ENCODE results near the gene NFKBIE. TPM values are rescaled to one million over a fixed set of nuclear protein-coding genes. Genes with fewer than 3 reads are reported as not detected.
A peak's percentile ranks its signal among the peaks of the same experiment; 100 is the strongest.

NFKBIE gene
- total RNA-seq, 1 experiment from 2014 or later: 6.0 TPM

DNA sequence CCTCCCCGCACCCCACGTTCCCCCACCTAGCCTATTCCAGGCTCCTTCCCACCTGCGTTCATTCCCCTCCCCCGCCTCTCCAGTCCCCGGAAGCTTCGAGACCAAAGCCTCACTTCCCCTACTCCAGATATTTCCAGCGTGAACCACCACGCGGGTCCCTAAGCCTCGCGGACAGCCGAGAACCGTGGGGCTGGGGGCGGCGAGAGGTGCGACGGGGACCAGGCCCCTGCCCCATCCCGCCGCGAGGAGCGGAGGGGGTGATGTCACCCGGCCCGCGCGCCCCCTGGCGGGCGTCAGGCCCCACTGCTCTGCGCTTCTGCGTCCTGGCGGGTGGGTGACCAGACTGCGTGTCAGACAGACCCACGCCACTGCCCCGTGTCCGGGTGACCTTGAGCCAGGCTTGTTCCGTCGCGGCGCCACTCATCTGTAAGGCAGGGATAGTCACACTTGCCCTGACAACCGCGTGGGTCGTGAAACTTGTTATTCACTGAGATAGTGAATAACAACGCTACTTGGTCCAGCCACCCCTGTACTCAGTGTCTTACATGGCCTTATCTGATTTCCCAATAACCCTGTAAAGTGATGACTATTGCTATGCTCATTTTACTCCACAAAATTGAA is 27.4 kb downstream of the NFKBIE start:
- Mint-ChIP-seq H3K9me3 (ENCODE audit: unreplicated experiment) (no peaks in the 10 kb centered on the region), H3K36me3 (ENCODE audit: insufficient read depth, unreplicated experiment) (peaks cover 7% of the 10 kb centered on the region), H3K27me3 (ENCODE audit: insufficient read depth, unreplicated experiment) (no peaks in the 10 kb centered on the region), H3K4me1 (ENCODE audit: insufficient read depth, unreplicated experiment) (peaks cover 22% of the 10 kb centered on the region), H3K27ac (ENCODE audit: low read depth, unreplicated experiment) (peak overlapping the region; percentile 85), H3K4me3 (ENCODE audit: unreplicated experiment) (peak overlapping the region; percentile 86)
- peak; percentile 69 for DNase-seq (ENCODE audit: unreplicated experiment)
- ChIA-PET CTCF (interaction anchor here (0.7 to 3.7 kb wide), 21 partner anchors 9 to 762 kb away, joined by 3 to 16 read pairs (median 4); partner anchors contain the start of genes HSP90AB1, MYMX, SLC29A1 and SLC35B2), POLR2A (interaction anchor here (0.6 to 5.2 kb wide), 14 partner anchors 9 to 447 kb away, joined by 3 to 114 read pairs (median 4); partner anchors contain the start of genes CDC5L, HSP90AB1, SLC29A1 and SLC35B2)
- TF ChIP-seq, protein P1, sequence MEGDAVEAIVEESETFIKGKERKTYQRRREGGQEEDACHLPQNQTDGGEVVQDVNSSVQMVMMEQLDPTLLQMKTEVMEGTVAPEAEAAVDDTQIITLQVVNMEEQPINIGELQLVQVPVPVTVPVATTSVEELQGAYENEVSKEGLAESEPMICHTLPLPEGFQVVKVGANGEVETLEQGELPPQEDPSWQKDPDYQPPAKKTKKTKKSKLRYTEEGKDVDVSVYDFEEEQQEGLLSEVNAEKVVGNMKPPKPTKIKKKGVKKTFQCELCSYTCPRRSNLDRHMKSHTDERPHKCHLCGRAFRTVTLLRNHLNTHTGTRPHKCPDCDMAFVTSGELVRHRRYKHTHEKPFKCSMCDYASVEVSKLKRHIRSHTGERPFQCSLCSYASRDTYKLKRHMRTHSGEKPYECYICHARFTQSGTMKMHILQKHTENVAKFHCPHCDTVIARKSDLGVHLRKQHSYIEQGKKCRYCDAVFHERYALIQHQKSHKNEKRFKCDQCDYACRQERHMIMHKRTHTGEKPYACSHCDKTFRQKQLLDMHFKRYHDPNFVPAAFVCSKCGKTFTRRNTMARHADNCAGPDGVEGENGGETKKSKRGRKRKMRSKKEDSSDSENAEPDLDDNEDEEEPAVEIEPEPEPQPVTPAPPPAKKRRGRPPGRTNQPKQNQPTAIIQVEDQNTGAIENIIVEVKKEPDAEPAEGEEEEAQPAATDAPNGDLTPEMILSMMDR (IDR thresholded peaks at IDR 0.05; ENCODE audit: unreplicated experiment): peak; percentile 94
- intact Hi-C loops (cut with micrococcal nuclease): loop anchor here (1.0 kb wide), 3 partner anchors 17 to 142 kb away; no protein-coding TSS in a partner anchor
- BruUV-seq (replicated peaks): TSS peak; percentile 83

DNA sequence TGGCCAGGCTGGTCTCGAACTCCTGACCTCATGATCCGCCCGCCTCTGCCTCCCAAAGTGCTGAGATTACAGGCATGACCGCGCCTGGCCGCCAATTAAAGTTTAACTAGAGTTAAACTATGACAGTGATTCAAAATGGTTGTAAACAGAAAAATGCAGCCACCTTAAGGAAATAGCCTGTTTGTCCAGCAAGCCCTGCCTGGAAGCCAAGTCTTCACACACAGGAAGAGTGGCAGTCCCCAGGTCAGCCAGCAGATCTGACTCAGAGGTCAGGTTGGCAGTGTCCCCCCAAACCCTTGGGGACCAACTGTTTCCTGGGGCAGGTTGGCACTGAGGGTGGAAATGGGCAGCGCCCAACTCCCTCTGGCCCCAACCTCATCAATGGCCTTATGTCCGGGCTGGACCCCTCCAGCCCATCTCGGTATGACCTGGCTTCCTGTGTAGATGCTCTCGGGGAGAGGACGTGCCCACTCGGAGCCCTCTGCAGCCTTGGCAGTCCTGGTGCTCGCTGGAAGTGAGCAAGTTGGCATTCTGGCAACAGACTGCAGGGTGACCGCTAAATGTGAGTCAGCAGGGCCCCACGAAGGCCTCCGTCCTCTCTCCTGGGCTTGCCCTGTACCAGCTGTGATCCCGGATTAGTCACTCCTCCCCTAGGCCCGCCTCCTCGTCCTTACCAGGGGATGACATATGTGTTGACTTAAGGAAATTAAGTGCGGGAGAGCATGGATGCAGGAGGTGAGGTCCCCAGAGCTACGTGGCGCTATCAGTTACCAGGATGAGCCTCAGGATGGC is 28.1 kb downstream of the NFKBIE start:
- Mint-ChIP-seq H3K4me3 (ENCODE audit: unreplicated experiment) (peak overlapping the region; percentile 86), H3K4me1 (ENCODE audit: insufficient read depth, unreplicated experiment) (peaks cover 22% of the 10 kb centered on the region), H3K9me3 (ENCODE audit: unreplicated experiment) (no peaks in the 10 kb centered on the region), H3K36me3 (ENCODE audit: insufficient read depth, unreplicated experiment) (peaks cover 7% of the 10 kb centered on the region), H3K27ac (ENCODE audit: low read depth, unreplicated experiment) (peak overlapping the region; percentile 85), H3K27me3 (ENCODE audit: insufficient read depth, unreplicated experiment) (no peaks in the 10 kb centered on the region)
- peak; percentile 99 for DNase-seq (ENCODE audit: unreplicated experiment)
- TF ChIP-seq, protein P1 (IDR thresholded peaks at IDR 0.05; ENCODE audit: unreplicated experiment): no peak
- CTCF ChIA-PET: interaction anchor here (0.7 to 3.7 kb wide), 22 partner anchors 10 to 762 kb away, joined by 3 to 52 read pairs (median 4); partner anchors contain the start of genes HSP90AB1, SLC29A1 and SLC35B2
- POLR2A ChIA-PET: interaction anchor here (0.6 to 5.2 kb wide), 15 partner anchors 8 to 446 kb away, joined by 3 to 114 read pairs (median 4); partner anchors contain the start of genes CDC5L, HSP90AB1, SLC29A1 and SLC35B2
- intact Hi-C loops (cut with micrococcal nuclease): loop anchor here (1.0 kb wide), 2 partner anchors 16 to 65 kb away; no protein-coding TSS in a partner anchor
- TSS peak; percentile 51 for BruUV-seq (replicated peaks)

DNA sequence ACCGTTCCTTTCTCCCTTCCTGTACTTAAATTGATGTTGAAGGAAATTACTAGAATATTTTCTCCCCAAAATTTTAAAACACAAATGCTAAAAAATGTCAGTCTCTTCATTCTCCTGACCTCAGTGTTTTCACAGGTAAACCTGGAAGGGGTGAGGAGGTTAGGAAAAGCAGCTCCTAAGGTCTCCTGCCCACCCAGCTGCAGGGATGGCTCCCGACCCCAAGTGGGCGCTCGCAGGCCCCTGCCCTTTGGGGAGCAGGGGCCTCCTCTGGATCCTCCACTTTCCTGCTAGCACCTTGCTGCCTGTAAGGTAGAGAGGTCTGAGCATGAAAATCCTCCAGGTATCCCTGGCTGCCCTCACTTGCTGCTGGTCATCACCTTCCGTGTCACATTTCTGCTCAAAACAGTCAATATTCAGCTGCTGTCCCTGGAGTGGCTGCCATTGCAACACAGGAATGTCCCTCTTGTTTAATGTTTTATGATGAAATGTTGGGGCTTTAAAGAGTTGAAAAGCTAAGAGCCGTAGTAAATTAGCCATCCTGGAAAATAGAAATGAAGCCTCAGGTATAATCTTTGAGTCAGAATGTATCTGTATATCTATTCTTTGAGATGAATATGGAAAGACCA is 29.3 kb downstream of the NFKBIE start:
- no peaks in the 10 kb centered on the region for H3K27me3 Mint-ChIP-seq (ENCODE audit: insufficient read depth, unreplicated experiment)
- intact Hi-C loops (cut with micrococcal nuclease): no loop called here
- no peaks in the 10 kb centered on the region for H3K9me3 Mint-ChIP-seq (ENCODE audit: unreplicated experiment)
- no TSS peak for BruUV-seq (replicated peaks)
- ChIA-PET POLR2A (interaction anchor here (1.0 to 5.2 kb wide), 7 partner anchors 11 to 63 kb away, joined by 3 to 114 read pairs (median 3); partner anchors contain the start of genes HSP90AB1, SLC29A1 and SLC35B2), CTCF (interaction anchor here (0.5 to 3.6 kb wide), 16 partner anchors 9 to 1547 kb away, joined by 3 to 52 read pairs (median 6); partner anchors contain the start of genes SLC29A1 and SLC35B2)
- H3K4me3 Mint-ChIP-seq (ENCODE audit: unreplicated experiment): no peak overlapping the region
- H3K4me1 Mint-ChIP-seq (ENCODE audit: insufficient read depth, unreplicated experiment): peaks cover 22% of the 10 kb centered on the region
- TF ChIP-seq, protein P1 (IDR thresholded peaks at IDR 0.05; ENCODE audit: unreplicated experiment): no peak
- no peak overlapping the region for H3K27ac Mint-ChIP-seq (ENCODE audit: low read depth, unreplicated experiment)
- H3K36me3 Mint-ChIP-seq (ENCODE audit: insufficient read depth, unreplicated experiment): peaks cover 7% of the 10 kb centered on the region
- no peak for DNase-seq (ENCODE audit: unreplicated experiment)
